AG09319 (cell line): Measurements from ENCODE around the gene CLTA.

Experiments
- DNase-seq: peaks from one replicate; pipeline ENCODE4 v3.0.0-alpha.2; 2010; ENCODE audit warnings: low read depth; ENCODE audit errors: extremely low read depth
- TF ChIP-seq, protein P1 (sequence below): IDR thresholded peaks from 2 replicates; pipeline ENCODE4 v1.5.1; 2011; ENCODE audit warnings: low read depth, mild to moderate bottlenecking, inconsistent platforms, low read length, moderate library complexity

The CLTA gene

DNA sequence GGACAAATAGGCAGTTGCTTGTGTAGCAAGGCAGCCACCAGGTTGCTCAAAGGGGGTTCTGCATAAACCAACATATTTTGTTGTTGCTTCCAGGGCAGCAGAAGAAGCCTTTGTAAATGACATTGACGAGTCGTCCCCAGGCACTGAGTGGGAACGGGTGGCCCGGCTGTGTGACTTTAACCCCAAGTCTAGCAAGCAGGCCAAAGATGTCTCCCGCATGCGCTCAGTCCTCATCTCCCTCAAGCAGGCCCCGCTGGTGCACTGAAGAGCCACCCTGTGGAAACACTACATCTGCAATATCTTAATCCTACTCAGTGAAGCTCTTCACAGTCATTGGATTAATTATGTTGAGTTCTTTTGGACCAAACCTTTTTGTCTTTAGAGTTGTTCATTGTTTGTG, 20.8 kb downstream of the CLTA start:
- DNase-seq: no peak
- TF ChIP-seq, protein P1, sequence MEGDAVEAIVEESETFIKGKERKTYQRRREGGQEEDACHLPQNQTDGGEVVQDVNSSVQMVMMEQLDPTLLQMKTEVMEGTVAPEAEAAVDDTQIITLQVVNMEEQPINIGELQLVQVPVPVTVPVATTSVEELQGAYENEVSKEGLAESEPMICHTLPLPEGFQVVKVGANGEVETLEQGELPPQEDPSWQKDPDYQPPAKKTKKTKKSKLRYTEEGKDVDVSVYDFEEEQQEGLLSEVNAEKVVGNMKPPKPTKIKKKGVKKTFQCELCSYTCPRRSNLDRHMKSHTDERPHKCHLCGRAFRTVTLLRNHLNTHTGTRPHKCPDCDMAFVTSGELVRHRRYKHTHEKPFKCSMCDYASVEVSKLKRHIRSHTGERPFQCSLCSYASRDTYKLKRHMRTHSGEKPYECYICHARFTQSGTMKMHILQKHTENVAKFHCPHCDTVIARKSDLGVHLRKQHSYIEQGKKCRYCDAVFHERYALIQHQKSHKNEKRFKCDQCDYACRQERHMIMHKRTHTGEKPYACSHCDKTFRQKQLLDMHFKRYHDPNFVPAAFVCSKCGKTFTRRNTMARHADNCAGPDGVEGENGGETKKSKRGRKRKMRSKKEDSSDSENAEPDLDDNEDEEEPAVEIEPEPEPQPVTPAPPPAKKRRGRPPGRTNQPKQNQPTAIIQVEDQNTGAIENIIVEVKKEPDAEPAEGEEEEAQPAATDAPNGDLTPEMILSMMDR: no peak

DNA sequence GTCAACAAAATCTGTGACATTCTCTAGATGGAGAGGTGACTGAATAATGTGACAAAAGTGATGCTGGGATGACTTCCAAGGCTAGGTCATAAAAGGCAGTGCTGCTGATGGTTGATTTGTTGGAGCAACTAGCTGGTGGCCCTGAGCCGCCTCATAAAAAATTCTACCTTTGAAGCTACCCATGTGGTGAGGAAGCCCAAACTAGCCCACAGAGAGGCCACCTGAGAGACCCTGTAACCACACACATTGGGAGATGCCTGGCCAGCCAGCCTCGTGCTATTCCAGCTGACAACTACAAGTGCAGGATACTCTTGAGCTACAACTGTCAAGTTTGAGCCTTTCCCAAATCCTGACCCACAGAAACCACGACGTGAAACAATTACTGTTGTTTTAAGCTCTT, 22.7 kb downstream of the CLTA start:
- TF ChIP-seq, protein P1: no peak
- DNase-seq: no peak

DNA sequence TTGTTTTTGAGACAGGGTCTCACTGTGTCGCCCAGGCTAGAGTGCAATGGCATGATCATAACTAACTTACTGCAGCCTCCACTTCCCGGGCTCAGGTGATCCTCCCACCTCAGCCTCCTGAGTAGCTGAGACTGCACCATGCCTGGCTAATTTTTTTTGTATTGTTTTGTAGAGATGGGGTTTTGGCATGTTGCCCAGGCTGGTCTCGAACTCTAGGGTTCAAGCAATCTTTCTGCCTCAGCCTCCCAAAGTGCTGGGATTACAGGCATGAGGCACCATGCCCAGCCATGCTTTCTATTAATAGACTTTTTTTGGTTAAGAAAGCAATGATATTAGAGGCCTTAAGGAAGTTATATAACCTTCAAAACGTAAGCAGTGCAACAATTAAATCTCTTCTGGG, 23.3 kb downstream of the CLTA start:
- TF ChIP-seq, protein P1: no peak
- DNase-seq: no peak

DNA sequence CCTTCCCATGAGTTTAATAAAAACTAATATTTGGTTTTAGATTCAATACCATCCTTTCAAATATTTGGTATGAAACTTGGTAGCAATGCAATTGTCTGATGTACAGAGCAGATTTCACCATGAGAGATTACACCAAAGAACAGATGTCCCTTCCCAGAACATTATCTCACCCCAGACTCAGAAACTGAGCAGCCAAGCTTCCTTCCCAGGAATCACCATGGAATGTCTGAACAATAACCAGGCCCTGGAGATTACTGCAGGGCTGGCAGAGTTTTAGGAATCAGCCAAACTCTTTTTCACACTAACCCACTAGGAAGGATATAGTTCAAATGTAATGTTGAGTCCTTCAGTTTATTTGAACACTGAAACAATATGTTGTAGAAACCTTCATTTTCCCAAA, 23.9 kb downstream of the CLTA start:
- TF ChIP-seq, protein P1: no peak
- DNase-seq: no peak

DNA sequence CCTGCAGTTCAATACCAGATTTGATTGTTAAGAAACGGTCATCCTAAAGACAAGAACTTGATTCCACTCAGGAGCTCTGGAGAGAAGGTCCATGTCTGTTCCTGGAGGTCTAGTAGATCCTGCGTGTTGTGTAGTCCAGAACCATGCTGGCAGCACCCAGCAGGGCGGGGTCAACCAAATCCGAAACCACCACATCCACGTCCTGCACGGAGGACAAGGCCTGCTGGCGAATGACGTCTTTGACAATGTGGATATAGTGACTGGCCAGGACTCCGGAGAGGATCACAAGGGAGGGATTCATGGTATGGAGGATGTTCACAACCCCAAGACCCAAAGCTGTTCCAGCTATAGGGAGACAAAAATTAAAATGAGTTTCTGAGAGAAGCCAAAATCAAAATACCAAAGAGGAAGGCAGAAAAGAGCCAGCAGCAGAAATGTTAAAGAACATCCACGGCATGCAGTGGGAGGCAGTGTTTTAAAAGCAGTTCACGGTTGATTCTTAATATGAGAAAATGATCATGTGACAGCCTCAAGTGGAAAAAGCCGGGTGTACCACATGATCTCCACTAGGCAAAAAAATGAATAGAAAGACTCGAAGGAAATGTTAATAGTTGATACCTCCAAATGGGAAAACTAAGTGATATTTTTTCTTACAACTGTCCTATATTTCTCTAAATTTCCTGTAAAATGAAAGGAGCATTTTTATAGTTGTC, 26.7 kb downstream of the CLTA start:
- DNase-seq: no peak
- TF ChIP-seq, protein P1: no peak

DNA sequence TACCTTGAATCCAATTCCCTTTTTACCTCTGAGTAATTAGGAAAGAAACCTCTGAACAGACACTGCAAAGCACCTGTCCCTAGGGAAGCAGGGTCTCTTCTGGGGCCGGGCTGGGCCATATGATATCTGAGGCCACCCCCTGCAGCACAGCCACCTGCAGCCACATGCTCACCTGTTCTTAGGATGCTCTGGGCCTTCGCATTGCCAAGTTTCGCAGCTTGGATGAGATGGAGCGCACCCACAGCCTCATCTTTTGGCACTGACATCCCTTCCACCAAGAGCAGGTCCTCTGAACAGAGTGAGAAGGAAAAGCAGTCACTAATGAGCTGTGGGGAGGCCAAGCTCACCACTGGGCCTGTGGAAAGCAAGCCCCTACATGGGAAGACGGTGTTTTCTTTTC, 27.3 kb downstream of the CLTA start:
- DNase-seq: no peak
- TF ChIP-seq, protein P1: no peak

DNA sequence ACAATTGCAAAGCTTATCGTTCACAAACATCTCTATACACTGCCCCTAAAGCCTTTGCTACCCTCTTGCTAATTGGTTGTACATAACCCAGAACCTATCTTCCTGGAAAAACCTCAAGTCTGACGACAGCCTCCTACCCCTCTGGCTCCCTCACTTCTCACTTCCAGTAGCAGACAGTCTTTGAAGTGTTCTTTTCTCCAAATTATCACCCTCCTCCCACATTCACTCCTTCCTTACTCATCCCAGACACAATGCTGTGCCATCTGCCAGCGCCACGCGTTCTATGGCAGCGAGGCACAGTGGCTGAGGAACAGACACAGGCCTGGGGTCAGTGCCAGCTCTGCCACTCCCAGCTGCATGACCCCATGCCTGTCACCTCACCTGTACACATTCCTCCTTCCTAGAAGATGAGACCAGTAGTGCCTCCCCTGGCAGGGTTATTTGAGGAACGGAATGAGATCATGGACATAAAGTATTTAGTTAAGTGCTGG, 27.7 kb downstream of the CLTA start:
- no peak for DNase-seq
- TF ChIP-seq, protein P1: no peak
